ENCODE measurements around the gene VSX2.

Gene VSX2

DNA sequence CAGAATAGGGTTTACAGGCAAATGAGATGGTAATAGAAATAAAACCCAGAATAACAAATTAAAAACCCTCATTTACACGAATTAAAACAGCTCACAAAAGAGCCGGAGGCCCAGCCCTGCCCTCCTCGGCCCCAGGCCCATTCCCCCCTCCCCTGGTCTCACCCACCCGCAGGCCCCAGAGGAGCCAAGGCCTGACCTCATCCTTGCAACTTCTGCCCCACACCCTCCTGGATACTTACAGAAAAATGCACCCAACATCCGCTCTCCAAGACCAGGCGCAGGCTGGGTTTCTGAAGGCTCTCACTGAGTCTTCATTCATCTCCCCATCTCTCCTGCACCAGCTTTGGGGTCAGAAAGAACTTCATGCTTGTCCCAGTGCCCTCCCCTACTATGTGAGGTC lies 16.2 kb upstream of the VSX2 start:
- no peak for DNase-seq (ENCODE audit: low read depth)

DNA sequence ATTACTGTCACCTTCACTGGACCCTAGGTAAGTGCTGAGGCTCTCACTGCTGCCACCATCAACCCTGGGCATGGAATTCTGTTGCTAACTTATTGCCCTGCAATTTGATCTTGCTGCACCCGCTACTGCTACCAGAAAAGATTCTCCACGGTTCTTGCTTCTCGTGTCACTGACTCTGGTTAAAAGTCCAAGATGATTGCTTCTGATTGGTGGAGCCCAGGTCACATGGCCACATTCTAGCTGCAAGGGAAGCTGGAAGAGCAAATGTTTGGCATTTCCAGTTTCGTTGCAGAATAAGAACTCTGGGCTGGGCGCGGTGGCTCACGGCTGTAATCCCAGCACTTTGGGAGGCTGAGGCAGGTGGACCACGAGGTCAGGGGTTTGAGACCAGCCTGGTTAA lies 7.5 kb upstream of the VSX2 start:
- DNase-seq (ENCODE audit: low read depth), result no peak

DNA sequence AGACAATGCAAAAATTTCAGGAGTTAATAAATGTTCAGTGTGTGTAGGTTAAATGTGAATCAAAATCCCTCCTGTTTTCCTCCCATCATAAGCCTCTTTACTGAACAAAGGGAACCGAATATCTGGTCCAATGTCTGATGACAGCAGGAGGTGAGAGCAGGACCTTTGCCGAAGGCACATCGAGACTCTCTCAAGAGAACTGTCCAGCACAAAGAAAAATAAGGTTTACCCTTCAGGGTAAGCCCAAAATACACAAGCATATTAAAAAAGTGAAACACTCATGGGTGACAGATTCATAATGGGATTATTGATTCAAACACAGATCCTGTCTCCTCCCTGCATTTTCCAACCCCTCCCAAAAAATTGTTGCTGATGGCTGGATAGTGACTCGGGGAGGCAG lies 4.2 kb upstream of the VSX2 start:
- no peak for DNase-seq (ENCODE audit: low read depth)

DNA sequence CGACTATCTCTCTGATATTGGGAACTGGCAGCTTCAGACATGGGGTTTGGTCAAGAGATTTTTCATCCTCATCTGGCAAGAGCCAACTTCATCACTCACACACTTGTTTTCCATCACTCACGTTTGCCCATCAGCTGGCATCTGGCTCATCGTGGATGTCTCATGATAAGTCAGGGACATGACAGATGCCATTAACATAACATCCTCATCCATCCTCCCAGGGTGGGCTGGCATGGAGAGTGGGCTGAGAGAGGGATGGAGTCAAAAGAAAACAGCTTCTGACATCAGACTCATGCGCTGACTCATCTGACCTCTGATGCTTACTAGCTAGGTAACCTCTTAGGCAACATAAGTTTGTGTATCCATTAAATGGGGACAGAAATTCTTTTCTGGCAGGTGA lies 1.8 kb upstream of the VSX2 start:
- no peak for DNase-seq (ENCODE audit: low read depth)

DNA sequence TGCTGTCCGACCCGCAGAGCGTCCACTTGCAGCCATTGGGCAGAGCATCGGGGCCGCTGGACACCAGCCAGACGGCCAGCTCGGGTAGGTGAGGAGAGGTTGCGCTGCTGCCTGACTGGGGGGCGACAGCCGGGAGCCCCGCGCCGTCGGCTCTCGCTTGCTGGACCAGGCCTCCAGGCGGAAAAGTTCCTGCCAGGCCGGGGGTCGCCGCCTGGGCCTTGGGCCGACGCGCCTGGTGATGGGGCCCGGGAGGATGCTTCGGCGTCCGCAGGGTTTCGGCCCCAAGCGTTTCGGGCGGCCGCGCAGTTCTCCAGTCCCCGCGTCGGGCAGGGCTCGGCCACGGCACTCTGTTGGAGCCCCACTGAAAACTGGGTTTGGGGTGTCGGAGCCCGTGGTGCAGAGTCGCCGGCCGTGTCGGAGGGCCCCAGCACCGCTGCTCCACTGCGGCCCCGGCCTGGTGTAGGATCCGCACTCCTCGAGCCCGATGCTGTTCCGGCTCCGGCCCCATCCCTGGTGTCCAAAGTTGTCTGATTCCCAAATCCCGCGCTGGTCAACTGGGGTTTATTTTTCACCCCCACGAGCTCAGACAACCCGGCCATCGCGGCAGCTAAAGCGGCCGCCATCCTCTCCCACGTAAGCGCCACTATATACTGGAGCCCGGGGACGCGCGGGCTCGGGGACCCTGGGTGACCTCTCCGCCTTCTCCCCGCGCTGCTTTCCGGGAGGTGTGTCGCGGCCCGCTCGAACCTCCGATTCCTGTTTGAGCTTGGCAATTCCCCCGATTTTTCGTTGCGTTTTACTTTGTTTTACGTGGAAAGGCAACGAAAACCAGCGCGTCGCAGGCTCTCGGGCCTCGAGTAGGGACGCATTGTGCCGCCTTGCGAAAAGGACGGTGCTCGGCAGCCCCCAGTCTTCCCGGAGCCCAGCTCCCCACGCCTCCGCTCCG lies 872 bp downstream of the VSX2 start:
- no peak for DNase-seq (ENCODE audit: low read depth)

DNA sequence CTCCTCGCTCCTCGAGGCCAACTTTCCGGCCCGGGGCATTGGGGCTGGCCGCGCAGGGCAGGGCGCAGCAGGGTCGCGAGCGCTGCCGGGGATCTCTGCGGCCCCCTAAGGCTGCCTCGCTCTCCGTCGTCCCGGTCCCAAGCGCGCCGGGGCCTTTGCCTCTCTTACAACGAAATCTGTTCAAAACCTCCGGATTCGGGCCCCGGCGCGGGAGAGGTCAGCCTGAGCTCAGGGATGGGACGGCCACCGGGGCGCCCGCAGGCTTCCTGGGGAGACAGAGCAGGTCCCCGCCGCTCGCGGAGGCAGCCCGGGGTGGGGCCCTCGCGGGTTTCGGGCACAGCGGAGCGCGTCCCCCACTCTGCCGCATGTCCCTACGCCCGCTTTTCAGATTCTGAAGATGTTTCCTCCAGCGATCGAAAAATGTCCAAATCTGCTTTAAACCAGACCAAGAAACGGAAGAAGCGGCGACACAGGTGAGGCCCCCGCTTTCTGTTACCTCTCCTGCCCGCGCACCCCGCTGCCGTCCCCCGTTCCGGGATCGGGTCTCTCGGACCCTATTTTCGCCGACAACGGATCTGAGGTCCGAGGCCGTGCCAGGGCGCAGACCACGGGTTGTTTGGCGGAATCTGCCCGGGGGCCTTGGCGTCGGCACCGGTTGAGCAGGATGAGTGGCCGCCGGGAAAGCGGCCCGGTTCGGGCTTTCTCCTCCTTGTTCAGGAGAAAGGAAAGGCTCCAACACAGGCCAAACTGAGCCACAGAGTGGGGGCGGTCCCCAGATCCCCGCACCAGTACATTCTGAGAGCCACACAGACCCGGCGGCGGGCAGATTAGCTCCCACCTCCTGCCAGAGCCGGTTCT lies 1.8 kb downstream of the VSX2 start:
- no peak for DNase-seq (ENCODE audit: low read depth)

DNA sequence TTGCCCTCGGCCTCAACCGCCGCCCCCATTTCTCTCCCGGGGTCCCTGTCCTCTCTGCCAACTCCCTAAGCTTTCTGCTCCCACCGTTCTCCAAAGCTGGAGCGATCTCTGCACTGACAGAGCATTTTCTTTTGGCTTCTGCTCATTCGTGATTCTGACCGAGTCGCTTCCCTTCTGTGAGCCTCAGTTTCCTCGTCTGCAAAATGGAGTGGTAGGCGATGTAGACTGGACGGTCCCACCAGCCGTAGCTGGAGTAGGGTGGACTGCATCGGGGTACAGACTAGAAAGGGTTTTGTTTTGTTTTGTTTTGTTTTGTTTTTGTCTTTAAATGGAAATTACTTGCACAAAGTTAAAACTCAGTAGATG lies 2.4 kb downstream of the VSX2 start:
- no peak for DNase-seq (ENCODE audit: low read depth)

DNA sequence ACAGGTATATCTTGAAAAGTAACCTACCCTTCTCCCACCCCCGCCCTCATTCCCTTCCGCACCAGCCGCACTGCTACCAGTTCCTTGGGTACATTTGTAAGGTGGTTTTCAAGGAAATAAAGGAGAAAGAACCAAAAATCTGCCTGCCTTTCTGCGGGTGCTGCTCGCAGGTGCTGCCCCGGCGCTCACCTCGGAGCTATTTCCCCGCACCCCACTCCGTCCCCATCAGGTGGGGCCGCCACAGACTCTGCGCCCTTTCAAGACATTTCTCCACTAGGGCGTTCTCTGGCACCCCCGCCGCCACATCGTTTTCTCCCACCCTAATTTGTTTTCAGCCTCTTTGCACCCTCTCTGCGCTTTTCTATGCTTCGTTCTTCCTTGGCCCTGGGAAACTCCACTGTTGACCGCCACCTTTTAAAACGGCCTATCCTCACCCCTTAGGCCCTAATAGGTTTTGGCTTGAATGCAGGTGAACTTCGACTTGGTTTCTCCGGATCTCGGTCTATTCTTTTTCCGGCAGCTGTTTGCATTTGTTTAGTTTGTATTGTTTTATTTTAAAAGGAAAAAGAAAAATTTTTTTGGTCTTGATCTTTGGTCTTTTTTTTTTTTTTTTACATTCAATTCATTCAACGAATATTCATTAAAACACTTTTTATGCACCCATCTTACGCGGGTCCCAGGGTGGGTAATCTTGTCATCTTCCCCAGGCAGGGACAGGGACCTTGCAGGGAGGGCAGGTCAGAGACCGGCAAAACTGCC lies 3.0 kb downstream of the VSX2 start:
- DNase-seq (ENCODE audit: low read depth), result no peak

DNA sequence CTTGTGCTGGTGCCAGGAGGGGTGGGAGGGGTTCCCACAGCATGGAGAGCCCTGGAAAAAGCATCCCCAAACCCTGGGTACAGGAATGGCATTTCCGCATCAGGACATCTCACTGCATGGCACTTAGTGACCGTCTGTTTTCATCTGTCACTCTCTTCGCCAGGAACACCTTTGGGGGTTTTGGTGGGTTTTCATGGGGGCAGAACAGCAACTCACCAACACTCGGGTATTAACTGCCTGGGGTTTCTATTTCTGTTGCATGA lies 3.5 kb downstream of the VSX2 start:
- DNase-seq (ENCODE audit: low read depth), result no peak

DNA sequence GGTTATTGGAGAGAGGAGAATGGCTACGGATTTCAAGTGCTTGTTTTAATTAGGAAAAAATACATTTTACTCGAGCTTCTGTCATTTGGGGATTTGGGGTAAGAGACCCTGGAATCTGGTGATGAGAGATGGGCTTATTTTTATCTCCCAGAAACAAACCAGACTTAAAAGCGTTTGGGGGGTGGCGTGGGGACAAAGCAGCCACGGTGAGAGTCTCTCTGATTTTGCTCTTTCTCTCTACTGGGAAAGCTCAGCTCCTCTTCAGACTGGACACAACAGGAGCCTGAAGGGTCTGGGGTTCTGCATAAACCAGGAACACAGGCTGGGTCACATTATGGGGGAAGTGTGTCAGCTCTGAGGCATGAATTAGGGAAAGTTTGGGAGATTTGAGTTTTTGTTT lies 3.8 kb downstream of the VSX2 start:
- DNase-seq (ENCODE audit: low read depth), result no peak

DNA sequence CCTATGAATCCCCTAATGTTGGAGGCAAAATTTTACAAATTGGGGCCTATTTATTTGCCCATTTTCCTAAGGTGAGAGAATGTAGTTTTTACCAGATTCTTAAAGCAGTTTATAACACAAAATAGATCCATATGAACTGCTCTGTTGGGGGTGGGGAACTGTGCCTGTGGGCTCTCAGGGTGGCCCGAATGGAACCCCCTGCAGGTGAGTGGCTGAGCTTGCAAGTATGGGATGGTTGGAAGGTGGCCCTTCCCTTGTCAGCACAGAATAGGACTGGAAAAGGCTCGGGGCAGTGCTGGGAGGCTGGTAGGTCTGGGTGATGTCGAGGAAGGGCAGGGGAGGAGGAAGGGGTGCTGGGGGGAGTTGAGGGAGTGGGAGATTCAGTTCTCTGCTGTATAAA lies 4.9 kb downstream of the VSX2 start:
- DNase-seq (ENCODE audit: low read depth), result no peak

DNA sequence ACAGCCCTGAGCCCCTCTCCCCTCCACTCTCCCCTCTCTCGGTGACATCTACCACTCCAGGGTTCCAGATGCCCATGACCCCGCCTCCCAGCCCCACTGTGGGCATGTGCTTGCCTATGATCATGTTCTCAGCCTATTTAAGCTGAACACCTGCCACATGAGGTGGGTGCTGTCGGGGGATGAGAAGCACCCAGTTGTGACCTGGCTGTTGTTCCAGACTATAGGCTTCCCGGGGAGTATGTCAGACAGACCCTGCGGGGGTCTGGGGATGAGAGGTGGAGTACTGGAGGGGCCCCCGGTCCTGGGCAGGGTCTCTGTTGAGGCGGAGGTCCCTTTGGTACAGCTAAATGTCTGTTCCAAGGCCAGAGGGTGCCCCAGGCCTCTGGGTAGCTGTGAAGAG lies 6.0 kb downstream of the VSX2 start:
- DNase-seq (ENCODE audit: low read depth), result no peak

DNA sequence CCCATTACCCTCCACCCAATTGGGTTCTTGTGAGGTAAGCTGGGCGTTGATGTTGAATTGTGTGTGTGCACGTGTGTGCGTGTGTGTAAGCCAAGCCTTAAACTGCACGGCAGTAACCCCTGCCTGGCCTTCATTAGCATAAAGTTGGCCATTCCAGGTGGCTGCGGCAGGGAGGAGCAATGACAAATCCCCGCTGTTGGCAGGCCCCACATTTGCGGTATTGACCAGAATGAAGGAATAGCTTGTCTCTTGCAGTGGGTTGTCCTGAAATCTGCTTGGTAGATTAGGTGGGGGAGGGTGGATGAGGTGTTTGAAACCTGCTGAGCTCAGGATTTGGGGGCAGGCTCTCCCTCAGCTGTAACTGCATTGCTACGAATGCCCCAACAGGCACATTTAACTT lies 7.3 kb downstream of the VSX2 start:
- no peak for DNase-seq (ENCODE audit: low read depth)

DNA sequence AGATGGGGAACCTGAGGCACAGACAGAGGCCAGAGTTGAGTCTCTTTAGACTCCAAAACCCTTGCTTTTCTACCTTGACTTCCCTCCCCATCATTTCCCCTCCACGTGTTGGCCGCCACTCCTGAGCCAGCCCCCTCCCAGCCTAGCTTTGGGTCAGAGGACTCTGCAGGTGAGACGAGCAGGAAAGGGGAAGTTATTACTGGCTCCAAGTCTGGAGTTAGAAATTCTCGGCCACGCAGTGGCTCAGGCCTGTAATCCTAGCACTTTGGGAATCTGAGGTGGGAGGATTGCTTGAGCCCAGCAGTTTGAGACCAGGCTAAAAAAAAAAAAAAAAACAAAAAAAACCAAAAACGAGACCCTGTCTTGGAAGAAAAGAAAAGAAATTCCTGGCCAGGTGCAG lies 8.8 kb downstream of the VSX2 start:
- no peak for DNase-seq (ENCODE audit: low read depth)

DNA sequence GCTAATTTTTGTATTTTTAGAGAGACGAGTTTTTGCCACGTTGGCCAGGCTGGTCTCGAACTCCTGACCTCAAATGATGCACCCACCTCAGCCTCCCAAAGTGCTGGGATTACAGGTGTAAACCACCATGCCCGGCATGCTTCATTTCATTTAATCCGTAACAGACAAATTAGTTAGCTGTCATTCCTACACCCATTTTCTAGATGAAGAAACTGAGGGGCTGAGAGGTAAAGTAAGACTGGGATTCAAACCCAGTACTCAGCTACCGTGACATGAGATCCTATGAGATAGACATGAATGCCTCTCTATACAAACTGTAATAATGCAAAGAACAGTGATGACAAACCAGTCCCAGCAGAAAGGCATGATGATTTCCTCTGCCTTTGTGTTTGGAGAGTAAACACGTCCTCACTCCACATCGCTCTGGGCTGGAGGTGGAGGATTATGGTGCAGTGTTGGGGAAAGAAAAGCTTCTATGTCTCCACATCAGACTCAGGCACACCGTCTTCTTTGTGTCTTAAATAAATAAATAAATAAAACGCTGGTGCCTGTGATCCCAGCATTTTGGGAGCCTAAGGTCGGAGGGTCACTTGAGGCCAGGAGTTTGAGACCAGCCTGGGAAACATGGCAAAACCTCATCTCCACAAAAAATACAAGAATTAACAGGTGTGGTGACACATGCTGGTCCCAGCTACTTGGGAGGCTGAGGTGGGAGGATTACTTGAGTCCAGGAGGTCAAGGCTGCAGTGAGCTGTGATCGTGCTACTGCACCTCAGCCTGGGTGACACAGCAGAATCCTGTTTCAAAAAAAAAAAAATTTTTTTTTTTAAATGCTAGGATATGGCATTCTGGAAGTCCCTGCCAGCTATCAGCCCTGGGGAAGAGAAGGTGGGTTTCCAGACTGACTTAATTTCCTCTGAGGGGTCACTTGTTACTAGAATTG lies 10.5 kb downstream of the VSX2 start:
- DNase-seq (ENCODE audit: low read depth), result no peak

DNA sequence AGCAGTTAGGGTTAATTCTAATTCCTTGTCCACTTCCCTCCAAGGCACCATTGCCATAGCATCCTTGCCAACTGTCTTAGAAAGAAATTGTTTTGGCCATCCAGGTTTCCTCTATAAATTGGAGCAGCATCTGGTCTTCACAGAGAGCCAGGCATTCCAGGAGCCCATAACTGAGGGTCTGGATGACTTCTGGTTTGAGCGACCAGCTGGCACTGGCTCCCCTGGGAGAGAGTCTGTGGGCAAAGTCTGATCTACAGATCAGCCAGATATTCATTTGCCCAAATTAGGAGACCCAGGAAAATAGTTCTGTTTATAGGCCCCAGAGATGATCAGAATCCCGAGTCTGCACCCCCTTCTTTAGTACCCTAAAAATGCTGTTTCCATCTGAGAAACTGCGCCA lies 16.0 kb downstream of the VSX2 start:
- no peak for DNase-seq (ENCODE audit: low read depth)

DNA sequence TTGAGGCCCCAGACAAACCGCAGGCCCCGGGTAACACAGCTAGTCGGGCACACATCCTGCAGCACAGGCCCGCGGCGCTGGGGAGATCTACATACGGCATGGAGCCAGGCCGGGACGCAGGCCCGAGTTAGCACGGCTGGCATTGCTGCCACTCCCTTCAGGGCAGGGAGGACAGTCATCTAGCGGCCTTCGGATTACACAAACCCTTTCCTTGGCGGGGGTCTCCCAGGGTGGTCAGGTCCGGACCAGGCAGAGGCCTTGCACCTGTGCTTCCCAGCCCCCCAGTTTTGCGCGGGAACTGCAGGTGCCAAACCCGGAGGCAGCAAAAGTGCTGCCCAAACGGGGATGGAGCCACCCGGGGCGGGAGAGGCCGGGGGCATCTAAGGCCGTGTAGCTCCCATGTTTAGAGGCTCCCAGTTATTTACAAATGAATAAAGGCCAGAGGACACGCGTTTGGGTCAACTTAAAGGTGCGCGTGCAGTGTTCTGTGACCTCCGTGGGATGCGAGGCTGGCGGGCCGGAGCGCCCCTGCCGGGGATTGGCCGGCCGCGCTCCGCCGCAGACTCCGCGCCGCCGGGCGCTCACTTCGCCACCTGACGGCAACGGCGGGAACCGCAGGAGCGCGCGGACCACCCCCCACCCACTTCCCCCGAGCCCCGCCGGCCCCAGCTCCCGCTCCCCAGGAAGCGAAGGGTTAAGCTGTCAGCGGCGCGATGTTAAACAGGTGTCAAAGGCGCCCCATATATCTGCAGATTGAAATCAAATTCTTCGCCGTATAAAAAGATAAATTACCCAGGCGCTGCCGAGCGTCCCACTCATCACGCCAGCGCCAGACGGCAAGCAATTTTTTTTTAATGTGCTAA lies 18.1 kb downstream of the VSX2 start:
- peak; percentile 30 for DNase-seq (ENCODE audit: low read depth)

DNA sequence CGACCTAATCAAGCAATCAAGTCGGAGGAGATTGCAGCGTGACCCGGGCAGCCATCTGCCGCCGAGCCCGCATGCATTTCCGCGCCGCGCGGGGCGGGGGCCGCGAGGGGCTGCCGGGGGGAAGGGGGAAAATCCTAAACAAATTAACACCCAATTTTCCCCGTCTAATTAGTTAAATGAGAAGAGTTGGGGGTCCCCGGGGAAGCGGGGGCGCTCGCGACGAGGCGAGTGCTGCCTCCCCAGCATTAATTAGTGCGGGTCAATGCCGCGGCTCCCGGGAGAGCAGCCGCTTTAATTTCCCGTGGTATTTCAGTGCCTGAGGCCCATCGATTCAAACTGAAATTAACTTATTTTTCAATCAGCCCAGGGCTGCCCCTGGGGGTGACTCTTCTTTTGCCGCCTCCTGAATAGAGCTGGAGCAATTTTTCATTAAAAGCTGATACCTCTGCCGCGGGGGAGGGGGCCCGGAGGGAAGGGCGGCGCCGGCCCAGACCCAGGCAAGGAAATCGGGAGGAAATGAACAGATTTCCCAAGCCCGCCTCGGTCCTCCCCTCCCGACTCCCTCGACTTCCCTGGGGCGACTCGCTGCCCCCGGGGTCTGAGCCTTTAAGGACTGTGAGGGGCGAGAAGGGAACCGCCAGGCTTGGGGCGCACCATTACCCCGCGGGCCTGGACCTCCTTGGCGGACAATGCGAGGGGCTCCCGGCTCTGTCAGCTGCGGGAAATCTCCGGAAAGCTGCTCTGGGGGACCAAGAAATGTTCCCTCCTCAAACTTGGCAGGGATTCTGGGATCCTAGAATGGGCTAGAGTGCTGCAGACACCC lies 18.9 kb downstream of the VSX2 start:
- DNase-seq (ENCODE audit: low read depth), result no peak

DNA sequence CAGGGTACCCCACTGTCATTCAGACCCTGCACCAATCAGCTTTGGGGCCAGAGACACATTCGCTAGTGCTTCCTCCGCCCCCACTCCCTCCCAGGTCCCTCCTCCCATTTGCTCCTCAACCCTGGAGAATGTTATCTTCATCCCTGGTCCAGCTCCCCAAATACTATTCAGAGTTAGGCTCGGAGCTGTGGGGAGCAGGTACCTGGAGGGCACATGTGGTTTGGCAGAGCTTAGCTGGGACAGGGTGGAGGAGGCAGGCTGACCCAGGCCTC lies 19.5 kb downstream of the VSX2 start:
- no peak for DNase-seq (ENCODE audit: low read depth)

DNA sequence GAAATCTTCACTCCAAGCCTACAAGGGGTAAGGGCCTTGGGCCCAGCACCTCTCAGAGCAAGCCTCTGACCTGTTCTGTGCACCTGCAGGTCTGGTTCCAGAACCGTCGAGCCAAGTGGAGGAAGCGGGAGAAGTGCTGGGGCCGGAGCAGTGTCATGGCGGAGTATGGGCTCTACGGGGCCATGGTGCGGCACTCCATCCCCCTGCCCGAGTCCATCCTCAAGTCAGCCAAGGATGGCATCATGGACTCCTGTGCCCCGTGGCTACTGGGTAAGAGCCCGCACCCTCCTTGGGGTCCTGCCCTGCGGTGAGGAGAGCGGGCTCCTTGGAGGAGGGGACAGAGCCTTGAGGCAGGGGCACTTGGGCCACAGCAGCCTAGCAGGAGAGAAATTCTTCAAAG lies 20.3 kb downstream of the VSX2 start:
- DNase-seq (ENCODE audit: low read depth), result no peak
